Measurements from ENCODE around the gene C11orf97. TPM values are rescaled to one million over a fixed set of nuclear protein-coding genes. Genes with fewer than 3 reads are reported as not detected.
"Not testable (repeated sequence)": the region's sequence is repeated elsewhere in the genome, so short reads cannot be mapped to it uniquely, and the experiment has no call there.

C11orf97 gene
- total RNA-seq, 1 experiment from 2014 or later, result not detected

GRCh38 chr11:94553938-94554337 lies 41.7 kb downstream of the C11orf97 start:
- no peaks in the 10 kb centered on the region for H3K79me2 ChIP-seq (ENCODE audit: insufficient read depth, low read length)
- no peak overlapping the region for H3K27ac ChIP-seq (ENCODE audit: low read depth, low read length)
- TF ChIP-seq ZNF274 (IDR thresholded peaks at IDR 0.05; ENCODE audit: low read depth, low read length) (no peak), EZH2 (IDR thresholded peaks at IDR 0.05) (no peak), CEBPB (IDR thresholded peaks at IDR 0.05; ENCODE audit: low read depth) (no peak), MAX (IDR thresholded peaks at IDR 0.05) (no peak), SP1 (IDR thresholded peaks at IDR 0.05; ENCODE audit: low read depth) (no peak), ELF1 (IDR thresholded peaks at IDR 0.05; ENCODE audit: borderline replicate concordance, low read depth) (no peak), POLR2A (IDR thresholded peaks at IDR 0.05; ENCODE audit: borderline replicate concordance, extremely low read depth, insufficient read depth, insufficient read length) (no peak), EGR1 (IDR thresholded peaks at IDR 0.05; ENCODE audit: low read depth) (no peak), CBX3 (IDR thresholded peaks at IDR 0.05; ENCODE audit: low read depth) (no peak), EZH2phosphoT487 (IDR thresholded peaks at IDR 0.05; ENCODE audit: borderline replicate concordance) (no peak)
- TF ChIP-seq, protein P1, sequence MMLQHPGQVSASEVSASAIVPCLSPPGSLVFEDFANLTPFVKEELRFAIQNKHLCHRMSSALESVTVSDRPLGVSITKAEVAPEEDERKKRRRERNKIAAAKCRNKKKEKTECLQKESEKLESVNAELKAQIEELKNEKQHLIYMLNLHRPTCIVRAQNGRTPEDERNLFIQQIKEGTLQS (IDR thresholded peaks at IDR 0.05), result no peak
- TF ChIP-seq, protein P2, sequence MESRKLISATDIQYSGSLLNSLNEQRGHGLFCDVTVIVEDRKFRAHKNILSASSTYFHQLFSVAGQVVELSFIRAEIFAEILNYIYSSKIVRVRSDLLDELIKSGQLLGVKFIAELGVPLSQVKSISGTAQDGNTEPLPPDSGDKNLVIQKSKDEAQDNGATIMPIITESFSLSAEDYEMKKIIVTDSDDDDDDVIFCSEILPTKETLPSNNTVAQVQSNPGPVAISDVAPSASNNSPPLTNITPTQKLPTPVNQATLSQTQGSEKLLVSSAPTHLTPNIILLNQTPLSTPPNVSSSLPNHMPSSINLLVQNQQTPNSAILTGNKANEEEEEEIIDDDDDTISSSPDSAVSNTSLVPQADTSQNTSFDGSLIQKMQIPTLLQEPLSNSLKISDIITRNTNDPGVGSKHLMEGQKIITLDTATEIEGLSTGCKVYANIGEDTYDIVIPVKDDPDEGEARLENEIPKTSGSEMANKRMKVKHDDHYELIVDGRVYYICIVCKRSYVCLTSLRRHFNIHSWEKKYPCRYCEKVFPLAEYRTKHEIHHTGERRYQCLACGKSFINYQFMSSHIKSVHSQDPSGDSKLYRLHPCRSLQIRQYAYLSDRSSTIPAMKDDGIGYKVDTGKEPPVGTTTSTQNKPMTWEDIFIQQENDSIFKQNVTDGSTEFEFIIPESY (IDR thresholded peaks at IDR 0.05; ENCODE audit: extremely low read depth, insufficient replicate concordance, low read length), result no peak
- TF ChIP-seq, protein P3, sequence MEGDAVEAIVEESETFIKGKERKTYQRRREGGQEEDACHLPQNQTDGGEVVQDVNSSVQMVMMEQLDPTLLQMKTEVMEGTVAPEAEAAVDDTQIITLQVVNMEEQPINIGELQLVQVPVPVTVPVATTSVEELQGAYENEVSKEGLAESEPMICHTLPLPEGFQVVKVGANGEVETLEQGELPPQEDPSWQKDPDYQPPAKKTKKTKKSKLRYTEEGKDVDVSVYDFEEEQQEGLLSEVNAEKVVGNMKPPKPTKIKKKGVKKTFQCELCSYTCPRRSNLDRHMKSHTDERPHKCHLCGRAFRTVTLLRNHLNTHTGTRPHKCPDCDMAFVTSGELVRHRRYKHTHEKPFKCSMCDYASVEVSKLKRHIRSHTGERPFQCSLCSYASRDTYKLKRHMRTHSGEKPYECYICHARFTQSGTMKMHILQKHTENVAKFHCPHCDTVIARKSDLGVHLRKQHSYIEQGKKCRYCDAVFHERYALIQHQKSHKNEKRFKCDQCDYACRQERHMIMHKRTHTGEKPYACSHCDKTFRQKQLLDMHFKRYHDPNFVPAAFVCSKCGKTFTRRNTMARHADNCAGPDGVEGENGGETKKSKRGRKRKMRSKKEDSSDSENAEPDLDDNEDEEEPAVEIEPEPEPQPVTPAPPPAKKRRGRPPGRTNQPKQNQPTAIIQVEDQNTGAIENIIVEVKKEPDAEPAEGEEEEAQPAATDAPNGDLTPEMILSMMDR (IDR thresholded peaks at IDR 0.05 in 2 of 3, conservative IDR thresholded peaks at IDR 0.05 in 1 of 3; ENCODE audit: borderline replicate concordance in 1 of 3, insufficient read depth in 1 of 3, low read depth in 2 of 3, low read length in 2 of 3), result no peak
- no TSS peak for BruUV-seq (replicated peaks)
- no peak overlapping the region for H3K4me3 ChIP-seq (replicated peaks in 1 of 2; ENCODE audit: low read depth in 1 of 2, low read length in 2 of 2)
- CTCF ChIA-PET, result no interaction called here
- no peaks in the 10 kb centered on the region for H4K20me1 ChIP-seq (ENCODE audit: insufficient read depth)
- ATAC-seq (no peak), DNase-seq (ENCODE audit: low read depth, low spot score) (no peak)
- no peaks in the 10 kb centered on the region for H3K4me1 ChIP-seq (ENCODE audit: control insufficient read depth in 1 of 2, insufficient read depth in 2 of 2, low read length in 2 of 2)
- H2AFZ ChIP-seq (ENCODE audit: low read depth, low read length, poor library complexity, severe bottlenecking), result no peak overlapping the region
- no peaks in the 10 kb centered on the region for H3K9me3 ChIP-seq (ENCODE audit: control insufficient read depth in 1 of 2, insufficient read depth in 1 of 2, low read depth in 1 of 2, low read length in 2 of 2)
- no peaks in the 10 kb centered on the region for H3K27me3 ChIP-seq (ENCODE audit: insufficient read depth, low read length)
- POLR2A ChIA-PET, result interaction anchor here (1.2 kb wide), 1 partner anchor 10 kb away, joined by 3 read pairs; the partner anchor contains the start of gene FUT4
- no peaks in the 10 kb centered on the region for H3K9me2 ChIP-seq (ENCODE audit: insufficient read depth)
- intact Hi-C loops (cut with micrococcal nuclease), result no loop called here
- H3K36me3 ChIP-seq (ENCODE audit: control insufficient read depth in 1 of 2, insufficient read depth in 2 of 2, low read length in 2 of 2), result no peaks in the 10 kb centered on the region
- no peak overlapping the region for H3K4me2 ChIP-seq (ENCODE audit: low read length)
- no peak overlapping the region for H3K9ac ChIP-seq (ENCODE audit: low read length)
- RAD21 ChIA-PET (ENCODE audit: low non-redundant PET in 1 of 2, low total read pairs in 2 of 2, uncharacterized antibody in 2 of 2, unreplicated experiment in 2 of 2), result no interaction called here

DNA sequence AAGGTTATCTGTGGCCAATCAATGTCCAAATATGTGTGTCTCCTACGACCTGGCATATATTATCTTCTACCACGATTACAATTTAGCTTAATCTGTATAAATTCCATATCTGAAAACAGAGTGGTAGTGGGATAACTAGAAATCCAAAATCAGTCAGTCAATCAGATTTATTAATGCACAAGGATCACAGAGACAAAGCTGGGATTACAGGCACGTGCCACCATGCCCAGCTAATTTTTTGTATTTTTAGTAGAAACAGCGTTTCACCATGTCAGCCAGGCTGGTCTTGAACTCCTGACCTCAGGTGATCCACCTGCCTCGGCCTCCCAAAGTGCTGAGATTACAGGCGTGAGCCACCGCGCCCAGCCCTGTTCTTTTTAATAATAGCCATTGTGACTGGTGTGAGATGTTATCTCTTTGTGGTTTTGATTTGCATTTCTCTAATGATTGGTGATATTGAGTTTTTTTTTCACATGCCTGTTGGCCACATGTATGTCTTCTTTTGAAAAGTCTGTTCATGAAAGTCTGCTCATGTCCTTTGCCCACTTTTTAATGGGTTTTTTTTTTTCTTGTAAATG lies 43.6 kb downstream of the C11orf97 start:
- H2AFZ ChIP-seq (ENCODE audit: low read depth, low read length, poor library complexity, severe bottlenecking); RAD21 ChIA-PET (ENCODE audit: low non-redundant PET in 1 of 2, low total read pairs in 2 of 2, uncharacterized antibody in 2 of 2, unreplicated experiment in 2 of 2); H4K20me1 ChIP-seq (ENCODE audit: insufficient read depth); H3K36me3 ChIP-seq (ENCODE audit: control insufficient read depth in 1 of 2, insufficient read depth in 2 of 2, low read length in 2 of 2); H3K27ac ChIP-seq (ENCODE audit: low read depth, low read length); H3K9me3 ChIP-seq (ENCODE audit: control insufficient read depth in 1 of 2, insufficient read depth in 1 of 2, low read depth in 1 of 2, low read length in 2 of 2); H3K4me1 ChIP-seq (ENCODE audit: control insufficient read depth in 1 of 2, insufficient read depth in 2 of 2, low read length in 2 of 2); H3K4me3 ChIP-seq (replicated peaks in 1 of 2; ENCODE audit: low read depth in 1 of 2, low read length in 2 of 2); DNase-seq (ENCODE audit: low read depth, low spot score); H3K27me3 ChIP-seq (ENCODE audit: insufficient read depth, low read length); CTCF ChIA-PET; H3K4me2 ChIP-seq (ENCODE audit: low read length); BruUV-seq (replicated peaks); intact Hi-C loops (cut with micrococcal nuclease); H3K9me2 ChIP-seq (ENCODE audit: insufficient read depth); H3K9ac ChIP-seq (ENCODE audit: low read length); POLR2A ChIA-PET; H3K79me2 ChIP-seq (ENCODE audit: insufficient read depth, low read length); ATAC-seq: not testable (repeated sequence)

Measured in HCT116 (cell line).